NCI-H510A (cell line): ENCODE measurements around the gene TRIM26.
"Not testable (repeated sequence)": the region's sequence is repeated elsewhere in the genome, so short reads cannot be mapped to it uniquely, and the experiment has no call there.

ENCODE experiments used
- DNase-seq: peaks from one replicate; lab custom pipeline; 2025; lab: John Stamatoyannopoulos, UW

Gene TRIM26

GRCh38 chr6:30154709-30155519 is 58.3 kb downstream of the TRIM26 start:
- DNase-seq, result no peak

GRCh38 chr6:30154061-30154460 is 59.1 kb downstream of the TRIM26 start:
- DNase-seq, result no peak

GRCh38 chr6:30152910-30153610 is 60.1 kb downstream of the TRIM26 start:
- no peak for DNase-seq

- DNase-seq, result no peak
Observed at GRCh38 chr6:30152016-30152673, 61.1 kb downstream of the TRIM26 start.

GRCh38 chr6:30151580-30151979 is 61.6 kb downstream of the TRIM26 start:
- no peak for DNase-seq

- no peak for DNase-seq
Observed at GRCh38 chr6:30150671-30151395, 62.4 kb downstream of the TRIM26 start.

- no peak for DNase-seq
Observed at GRCh38 chr6:30149858-30150550, 63.2 kb downstream of the TRIM26 start.

- DNase-seq, result no peak
Observed at GRCh38 chr6:30149234-30149633, 64.0 kb downstream of the TRIM26 start.

- DNase-seq, result no peak
Observed at GRCh38 chr6:30147096-30147495, 66.1 kb downstream of the TRIM26 start.

GRCh38 chr6:30145818-30146217 is 67.4 kb downstream of the TRIM26 start:
- no peak for DNase-seq

- DNase-seq, result no peak
Observed at GRCh38 chr6:30144811-30145210, 68.4 kb downstream of the TRIM26 start.

- no peak for DNase-seq
Observed at GRCh38 chr6:30143780-30144179, 69.4 kb downstream of the TRIM26 start.

- DNase-seq, result no peak
Observed at GRCh38 chr6:30142665-30143064, 70.5 kb downstream of the TRIM26 start.

GRCh38 chr6:30140240-30140639 is 73.0 kb downstream of the TRIM26 start:
- DNase-seq, result not testable (repeated sequence)

- DNase-seq, result no peak
Observed at GRCh38 chr6:30136570-30137286, 76.5 kb downstream of the TRIM26 start.

GRCh38 chr6:30135757-30136156 is 77.4 kb downstream of the TRIM26 start, which contains the start of gene TRIM40:
Gene TRIM40 (plus strand): TSS chr6:30136140. CDS start chr6:30137037, 897 bp downstream.
- no peak for DNase-seq

- DNase-seq, result no peak
Observed at GRCh38 chr6:30135147-30135546, 78.1 kb downstream of the TRIM26 start.
